Left forelimb (tissue), 1 donor: ENCODE data around the gene GSN.

ENCODE experiments used
- DNase-seq: peaks from one replicate; pipeline ENCODE4 v3.0.0-alpha.2; 2018; ENCODE audit warnings: low spot score

Gene GSN

DNA sequence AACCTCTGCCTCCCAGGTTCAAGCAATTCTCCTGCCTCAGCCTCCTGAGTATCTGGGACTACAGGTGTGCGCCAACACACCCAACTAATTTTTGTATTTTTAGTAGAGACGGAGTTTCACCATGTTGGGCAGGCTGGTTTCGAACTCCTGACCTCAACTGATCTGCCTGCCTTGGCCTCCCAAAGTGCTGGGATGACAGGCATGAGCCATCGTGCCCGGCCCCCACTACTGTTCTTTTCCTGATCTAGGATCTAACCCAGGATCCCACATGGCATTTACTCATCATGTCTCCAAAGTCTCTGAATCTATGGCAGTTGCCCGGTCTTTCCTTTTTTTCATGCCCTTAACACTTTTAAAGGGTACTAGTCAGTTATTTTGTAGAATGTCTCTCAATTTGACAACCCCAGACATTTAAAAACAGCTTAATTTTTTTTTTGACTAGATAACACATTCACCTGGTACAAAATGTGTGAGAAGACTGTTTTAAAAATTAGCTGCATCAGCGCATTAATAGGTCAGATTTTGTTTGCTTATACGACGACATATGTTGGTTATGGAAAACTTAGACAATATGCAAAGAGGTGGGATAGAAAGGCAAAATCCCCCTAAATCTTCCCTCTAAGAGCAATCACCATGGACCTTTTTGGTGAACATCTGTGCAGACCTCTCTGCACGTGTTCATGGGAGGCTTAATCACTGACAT lies 55.6 kb downstream of the GSN start:
- DNase-seq, result no peak

DNA sequence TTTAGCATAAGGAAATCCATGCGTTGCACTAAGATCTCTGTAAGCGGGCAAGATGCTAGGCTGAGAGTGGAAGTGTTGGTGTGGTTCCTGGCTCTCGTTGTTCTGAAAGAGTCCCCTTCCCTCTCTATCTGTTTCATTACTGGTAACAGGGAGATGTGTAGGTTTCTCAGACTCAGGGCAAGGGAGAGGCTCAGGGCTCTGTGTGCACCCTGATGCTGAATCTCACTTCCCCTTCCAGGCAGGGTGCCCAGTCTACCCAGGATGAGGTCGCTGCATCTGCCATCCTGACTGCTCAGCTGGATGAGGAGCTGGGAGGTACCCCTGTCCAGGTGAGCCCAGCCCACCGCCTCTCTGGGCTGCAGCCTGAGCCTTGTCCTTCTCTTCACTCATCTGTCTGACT lies 56.4 kb downstream of the GSN start:
- DNase-seq, result no peak

DNA sequence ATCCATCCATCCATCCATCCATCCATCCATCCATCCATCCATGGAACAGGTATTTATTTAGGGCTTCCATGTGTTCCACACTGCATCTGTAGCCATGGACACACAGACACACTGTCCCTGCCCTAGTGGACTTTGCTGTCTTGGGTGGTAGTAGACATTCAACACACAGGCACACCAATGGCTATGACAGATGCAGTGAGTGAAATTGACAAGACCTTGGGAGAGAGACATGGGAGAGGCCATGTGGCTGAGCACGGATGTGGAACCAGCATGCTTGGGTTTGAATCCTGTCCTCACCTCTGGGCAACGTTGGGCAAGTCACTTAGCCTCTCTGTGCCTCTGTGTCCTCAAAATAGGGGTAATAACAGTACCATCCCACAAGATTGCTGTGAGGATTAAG lies 56.8 kb downstream of the GSN start:
- DNase-seq, result peak; percentile 48

DNA sequence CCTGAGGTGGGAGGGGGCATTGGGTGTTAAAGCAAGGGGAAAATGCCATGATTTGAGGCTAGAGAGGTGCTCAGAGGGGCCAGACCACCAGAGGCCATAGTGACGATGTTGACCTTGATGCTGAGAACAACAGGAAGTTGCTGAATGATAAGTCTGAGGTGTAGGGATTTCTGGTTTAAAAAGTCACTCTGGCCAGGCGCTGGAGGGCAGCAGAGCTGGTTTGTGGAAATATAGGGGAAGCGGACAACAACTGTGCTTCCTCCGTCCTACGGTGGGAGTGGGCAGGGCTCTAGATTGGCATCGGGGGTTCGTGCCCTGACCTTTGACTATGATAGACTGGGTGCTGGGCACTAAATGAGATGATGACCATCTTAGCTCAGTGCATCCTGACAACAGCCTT lies 57.4 kb downstream of the GSN start:
- no peak for DNase-seq

DNA sequence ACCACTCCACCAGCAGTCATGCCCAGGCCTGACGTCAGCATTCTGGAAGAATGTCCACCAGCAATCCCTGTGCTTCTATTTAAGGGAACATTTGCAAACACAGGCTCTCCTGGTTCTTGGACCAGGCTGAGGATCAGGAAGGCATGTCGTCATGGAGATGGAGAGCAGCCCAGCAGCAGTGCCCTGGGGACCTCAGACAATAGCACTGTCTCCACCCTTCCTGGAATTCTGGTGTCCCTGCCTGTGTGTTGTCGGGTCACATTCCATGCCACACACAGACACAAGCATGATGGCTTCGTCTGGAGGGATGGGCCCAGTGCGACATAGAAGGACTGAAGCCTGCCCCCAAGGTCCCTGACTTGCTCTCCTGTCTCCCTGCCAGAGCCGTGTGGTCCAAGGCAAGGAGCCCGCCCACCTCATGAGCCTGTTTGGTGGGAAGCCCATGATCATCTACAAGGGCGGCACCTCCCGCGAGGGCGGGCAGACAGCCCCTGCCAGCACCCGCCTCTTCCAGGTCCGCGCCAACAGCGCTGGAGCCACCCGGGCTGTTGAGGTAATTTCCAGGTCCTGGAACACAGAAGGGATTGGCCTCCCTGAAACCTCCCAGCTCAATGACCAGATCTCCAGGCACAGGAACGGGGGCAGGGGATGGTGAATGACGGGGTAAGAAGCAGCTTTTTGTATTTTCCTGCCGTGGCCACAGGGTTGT lies 58.3 kb downstream of the GSN start:
- peak; percentile 79 for DNase-seq

DNA sequence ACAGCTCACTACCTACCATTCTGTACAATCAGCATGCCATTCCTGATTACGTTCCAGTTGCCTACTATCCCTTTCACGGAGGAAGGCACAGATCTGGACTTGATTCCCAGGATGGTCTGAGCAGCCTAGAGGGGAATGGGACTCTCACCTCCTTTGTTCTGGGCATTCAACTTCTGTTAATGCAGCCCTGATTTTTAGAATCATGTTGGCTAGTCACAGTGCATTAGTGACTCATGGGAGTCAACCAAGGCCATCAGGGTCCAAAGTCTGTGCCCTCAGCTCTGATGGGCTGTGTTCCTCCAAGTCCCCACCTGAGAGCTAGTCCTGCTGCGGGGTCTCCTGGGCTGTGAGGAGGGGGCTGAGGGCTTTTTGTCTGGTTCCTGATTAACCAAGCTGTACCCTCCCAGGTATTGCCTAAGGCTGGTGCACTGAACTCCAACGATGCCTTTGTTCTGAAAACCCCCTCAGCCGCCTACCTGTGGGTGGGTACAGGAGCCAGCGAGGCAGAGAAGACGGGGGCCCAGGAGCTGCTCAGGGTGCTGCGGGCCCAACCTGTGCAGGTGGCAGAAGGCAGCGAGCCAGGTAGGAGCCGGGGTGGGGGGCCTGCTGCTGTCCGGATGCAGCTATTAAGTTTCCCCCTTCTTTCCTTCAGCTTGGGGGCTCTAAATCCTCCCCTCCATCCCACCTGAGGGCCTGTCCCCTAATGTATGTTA lies 59.1 kb downstream of the GSN start:
- DNase-seq, result peak; percentile 36

DNA sequence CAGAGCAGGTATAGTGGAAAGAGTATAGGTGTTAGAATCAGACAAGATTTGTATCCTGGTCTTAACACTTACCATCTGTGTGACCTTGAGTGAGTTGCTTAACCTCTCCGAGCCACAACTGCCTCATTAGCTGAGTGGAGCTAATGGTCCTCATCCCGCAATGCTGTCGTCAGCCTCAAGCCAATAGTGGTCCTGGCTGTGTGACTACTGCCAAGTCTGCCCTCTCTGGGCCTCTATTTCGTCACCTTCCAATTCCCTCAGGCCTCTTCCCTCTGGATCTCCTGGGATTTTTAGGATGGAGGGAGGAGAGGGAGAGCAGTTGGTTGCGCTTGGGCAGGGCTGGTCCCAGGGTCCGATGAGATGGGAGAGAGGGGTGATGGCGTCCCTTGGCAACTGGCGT lies 60.5 kb downstream of the GSN start:
- no peak for DNase-seq

DNA sequence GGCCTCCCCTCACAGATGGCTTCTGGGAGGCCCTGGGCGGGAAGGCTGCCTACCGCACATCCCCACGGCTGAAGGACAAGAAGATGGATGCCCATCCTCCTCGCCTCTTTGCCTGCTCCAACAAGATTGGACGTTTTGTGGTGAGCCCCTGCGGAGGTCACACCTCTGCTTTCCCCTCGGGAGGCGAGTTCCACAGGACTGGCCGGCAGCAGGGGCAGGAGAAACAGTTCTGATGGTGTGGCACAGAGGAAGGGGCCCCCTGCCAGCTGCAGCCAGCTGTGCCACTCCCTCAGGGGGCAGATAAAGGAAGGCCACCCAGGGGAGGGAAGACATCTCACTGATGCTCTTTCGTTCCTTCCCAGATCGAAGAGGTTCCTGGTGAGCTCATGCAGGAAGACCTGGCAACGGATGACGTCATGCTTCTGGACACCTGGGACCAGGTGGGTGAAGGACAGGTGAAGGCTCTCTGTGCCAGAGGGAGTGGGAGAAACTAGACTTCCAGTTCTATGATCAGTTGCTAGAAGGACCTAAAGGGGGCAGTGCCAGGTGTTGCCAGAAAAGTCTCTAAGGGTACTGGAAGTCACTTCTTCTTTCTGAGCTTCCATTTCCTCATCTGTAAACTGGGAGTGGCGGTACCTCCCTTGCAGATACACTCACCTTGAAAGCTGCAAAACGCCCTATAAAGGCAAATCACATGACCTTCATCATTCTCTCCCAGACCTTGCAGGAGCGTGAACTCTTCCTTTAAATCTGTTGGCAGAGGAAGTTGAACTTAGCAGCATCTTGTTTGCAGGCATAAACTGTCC lies 61.1 kb downstream of the GSN start:
- no peak for DNase-seq

DNA sequence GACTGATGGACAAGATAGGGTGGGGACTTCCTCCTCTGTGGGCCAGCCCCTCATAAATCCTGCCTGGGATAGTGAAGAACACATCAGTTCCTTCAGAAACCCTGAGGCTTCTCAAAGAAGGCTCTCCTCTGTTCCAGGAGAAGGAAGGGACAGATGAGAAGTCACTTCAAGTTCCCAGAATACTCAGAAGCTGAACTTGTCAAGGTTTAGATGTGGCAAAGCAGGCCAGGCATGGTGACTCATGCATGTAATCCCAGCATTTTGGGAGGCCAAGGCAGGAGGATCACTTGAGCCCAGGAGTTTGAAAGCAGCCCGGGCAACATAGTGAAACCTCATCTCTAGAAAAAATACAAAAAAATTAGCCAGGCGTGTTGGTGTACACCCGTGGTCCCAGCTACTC lies 63.6 kb downstream of the GSN start:
- no peak for DNase-seq

DNA sequence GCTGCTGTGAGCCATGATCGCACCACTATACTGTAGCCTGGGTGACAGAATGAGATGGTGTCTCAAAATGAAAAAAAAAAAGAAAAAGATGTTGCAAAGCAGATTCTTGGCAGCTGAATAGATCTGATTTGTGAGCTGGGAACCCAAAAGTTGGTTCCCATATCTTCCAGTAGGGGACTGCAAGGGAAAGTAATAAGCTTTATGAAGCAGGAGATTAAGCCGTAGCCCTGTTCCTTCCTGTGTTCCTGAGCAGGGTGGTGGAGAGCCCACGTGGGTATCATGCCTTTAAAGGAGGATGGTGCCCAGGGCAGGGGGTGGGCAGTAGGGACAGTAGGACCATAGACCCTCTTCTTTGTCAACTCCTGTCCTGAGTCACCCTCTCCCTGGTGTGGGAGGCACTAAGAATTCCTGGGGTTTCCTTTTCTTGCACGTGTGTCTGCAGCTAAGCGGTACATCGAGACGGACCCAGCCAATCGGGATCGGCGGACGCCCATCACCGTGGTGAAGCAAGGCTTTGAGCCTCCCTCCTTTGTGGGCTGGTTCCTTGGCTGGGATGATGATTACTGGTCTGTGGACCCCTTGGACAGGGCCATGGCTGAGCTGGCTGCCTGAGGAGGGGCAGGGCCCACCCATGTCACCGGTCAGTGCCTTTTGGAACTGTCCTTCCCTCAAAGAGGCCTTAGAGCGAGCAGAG lies 64.2 kb downstream of the GSN start:
- DNase-seq, result no peak

DNA sequence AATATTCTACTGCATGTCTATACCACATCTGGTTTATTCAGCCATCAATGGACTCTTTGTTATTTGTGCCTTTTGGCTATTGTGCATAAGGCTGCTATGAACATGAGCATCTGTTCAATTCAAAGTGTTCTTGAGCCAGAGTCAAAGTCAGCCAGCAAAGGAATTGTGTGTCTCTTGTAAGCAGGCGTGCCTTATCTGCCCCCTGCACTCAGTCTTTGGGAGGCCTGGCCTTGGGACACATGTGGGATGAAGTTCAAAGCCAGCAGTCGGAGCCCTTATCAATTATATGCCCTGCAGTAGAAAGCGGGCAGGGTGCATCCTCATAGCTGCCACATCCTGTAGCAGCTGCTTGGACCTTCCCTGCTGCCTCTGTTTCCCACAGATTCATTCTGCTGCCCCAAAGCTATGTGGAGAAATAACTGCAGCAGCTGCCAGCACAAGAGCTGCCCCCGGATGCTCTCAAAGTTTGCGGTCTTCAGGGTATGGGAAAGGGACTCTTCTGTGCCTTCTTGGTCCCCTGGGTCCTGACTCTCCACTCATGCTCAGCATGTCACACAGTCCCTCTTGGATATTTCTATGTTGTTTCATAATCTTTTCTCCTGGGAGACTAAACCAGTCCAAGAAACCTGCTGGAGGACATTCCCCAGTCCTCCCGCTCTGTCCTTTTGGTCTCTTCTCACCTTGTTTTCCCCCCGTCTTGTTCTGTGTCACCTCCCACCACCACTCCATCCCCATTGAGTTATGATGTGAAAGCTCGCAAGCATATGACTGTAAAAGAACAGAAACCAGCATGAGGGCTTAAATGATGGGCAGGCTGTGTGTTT lies 66.2 kb downstream of the GSN start:
- no peak for DNase-seq

DNA sequence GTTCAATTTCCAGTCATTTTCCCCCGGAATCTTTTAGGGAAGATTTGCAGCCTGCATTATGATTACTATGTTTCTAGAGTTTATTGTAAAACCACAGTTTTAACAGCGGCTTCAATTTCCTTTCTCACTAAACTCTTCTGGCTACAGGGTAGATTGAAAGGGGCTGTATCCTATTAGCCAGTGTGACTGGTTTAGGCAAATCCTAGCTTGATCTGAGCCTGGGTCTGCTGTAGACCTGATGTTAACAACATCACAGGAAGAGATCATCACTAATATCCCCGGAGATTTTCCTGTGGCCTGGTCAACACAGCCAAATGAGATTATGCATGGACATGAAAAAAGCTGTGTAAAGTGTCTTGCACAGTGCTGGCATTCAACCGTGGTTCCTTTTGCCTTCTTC lies 68.7 kb downstream of the GSN start:
- no peak for DNase-seq

DNA sequence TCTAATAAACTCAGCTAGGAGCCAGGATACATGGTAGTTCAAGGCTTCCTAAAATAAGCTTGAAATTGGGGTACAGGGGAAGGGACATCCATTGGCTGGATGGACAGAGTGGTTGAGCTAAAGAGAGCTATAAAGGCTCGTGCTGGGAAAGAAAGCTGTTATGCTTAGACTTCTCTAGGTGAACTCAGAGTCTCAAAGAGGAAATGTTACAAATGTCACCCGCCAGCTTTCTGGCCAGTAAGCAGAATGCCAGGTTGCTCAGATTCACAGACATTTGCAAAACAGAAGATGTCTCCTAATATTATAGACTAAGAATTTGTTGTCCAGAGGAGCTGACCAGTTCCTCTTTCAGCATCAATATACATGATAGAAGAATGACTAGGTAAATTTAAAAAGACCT lies 71.5 kb downstream of the GSN start:
- no peak for DNase-seq

DNA sequence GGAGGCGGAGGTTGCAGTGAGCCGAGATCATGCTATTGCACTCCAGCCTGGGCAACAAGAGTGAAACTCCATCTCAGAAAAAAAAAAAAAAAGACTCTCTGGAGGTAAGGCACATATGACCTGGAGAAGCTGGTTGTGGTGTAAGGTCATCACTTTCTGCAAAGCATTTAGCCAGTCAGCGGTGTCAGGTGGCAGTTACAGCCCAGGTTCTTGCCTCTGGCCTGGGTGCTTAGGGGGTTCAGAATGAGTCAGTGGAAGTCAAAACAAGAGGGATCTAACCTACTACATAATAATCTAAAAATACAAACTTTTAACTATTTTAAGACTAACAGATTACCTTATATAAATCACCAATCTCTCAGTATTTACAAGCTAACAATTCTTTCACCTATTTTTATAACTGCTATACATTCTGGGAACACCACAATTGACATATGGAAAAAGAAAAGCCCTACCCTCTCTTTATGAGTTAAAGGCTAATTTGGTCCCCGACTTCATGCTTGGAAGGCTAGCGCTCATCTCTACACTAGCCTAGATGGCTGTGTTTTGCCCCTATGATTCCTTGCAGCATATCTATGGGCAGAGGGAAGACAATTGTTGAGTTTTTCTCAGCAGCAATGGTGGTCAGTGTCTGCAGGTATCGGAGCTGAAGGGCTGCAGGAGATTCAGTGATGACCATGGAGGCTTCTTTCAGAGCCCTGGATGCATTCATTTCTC lies 72.9 kb downstream of the GSN start:
- DNase-seq, result no peak

DNA sequence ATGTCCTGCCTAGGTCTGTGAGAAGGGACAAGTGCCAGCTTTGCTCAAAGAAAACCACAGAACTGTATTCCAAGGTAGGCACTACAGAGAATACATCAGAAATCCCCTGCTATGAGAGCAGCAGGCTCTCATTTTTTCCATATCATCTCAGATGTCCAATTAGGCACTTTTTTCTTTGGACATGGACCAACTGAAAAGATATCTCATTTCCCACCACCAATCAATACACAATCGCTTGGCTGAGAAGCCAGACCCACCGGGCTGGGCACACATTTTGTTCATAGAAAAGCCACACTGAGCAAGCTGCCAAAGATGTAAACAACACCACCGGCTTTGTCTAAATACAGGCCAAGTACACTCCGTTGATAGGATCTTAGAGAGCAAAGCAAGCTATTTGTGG lies 76.2 kb downstream of the GSN start:
- DNase-seq, result no peak

DNA sequence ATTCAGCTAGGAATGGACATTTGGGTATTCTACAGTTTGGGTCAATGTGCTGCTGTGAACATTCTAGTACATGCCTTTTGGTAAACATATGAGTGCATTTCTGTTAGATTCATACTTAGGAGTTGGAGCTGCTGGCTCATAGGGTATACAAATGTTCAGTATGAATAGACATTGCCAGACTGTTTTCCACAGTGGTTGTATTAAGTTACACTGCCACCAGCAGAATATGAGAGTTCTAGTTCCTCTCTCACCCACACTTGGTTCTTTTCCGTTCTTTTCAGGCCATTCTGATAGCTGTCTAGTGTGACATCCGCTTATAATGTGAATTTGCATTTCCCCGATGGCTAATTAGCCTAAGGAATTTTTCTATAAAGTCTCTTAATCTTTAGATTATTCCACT lies 77.1 kb downstream of the GSN start:
- no peak for DNase-seq

DNA sequence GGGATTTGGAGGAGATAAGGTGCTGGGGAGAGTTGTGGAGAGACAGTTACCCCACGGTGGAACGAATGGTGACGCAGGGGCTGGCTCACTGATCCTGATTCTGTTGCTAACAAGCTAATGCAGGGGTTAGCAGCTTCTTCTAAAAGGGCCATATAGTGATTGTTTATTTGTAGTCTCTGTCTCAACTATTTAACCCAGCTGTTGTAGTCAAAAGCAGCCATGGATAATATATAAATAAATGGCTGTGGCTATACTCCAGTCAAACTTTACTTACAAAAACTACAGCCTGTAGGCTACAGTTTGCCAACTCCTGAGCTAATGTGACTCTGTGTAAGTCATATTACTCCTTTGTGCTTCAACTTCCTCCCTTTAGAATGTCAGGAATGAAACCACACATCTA lies 80.3 kb downstream of the GSN start:
- no peak for DNase-seq

DNA sequence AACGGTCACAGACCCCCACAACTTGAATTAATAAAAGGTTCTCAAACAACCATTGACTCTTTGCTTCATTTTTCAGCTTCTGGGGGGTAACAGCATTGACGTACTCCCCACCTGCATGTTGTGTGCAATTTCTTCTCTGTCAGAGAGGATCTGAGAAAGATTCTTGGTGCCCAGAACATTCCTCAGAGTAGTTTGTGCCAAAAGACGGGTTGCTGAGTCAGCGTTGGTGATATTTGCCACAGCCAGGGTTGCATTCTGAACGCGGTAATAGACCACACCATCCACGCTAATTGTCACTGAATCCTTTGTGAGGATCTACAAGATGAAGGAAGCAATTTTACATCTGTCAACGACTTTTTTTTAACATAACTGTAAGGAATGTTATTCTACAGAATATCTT lies 81.0 kb downstream of the GSN start:
- no peak for DNase-seq

DNA sequence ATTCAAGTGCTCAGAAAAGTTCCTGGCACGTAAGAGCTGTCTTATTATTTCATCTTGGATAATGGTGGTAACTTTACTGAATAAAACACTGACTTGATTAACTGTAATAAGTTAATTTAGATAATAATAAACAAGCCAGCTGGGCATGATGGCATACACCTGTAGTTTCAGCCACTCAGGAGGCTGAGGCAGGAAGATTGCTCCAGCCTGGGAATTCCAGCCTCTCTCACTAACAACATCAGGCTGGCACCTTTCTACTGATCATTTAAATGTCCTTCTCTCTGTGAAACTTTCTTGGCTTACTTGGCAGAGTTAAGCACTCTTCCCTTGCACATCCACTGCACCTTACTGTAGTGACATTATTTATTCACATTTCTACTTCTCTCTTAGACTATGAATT lies 82.1 kb downstream of the GSN start:
- no peak for DNase-seq

DNA sequence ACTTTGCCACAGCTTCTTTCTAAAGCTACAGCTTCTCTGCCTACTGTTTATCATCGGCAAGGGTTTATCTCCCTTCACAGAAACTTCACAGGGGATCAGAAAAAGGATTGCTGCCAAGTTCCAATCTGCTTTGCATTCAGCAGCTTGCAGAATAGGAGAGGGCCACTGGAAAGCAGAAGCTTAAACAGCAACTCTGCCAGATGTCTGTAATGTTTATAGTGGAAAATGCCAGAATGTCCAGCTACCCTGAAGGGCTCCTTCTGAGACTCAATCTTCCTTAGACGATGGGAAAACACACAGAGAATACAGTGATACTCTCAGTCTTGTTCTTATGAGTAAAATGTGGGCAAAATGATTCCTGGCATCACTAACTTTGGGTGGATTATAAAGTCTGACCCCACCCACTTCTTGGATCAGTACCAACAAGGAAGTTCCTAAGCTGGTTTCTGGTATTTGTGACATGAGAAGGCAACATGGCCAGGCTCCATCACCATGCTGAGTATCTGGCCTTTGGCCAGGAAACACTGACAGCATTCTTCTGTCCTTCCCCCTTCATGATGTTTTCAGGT lies 83.1 kb downstream of the GSN start:
- peak; percentile 83 for DNase-seq
